A673 (cell line): Measurements from ENCODE around the gene NDN. TPM values are rescaled to one million over a fixed set of nuclear protein-coding genes. Genes with fewer than 3 reads are reported as not detected.

Experiments used
- BruUV-seq: library from RNA; stranded (reverse); fragments of 400-500 nt; replicated peaks from 2 replicates; lab custom pipeline; 2021; lab: Mats Ljungman, UMichigan
- CTCF ChIA-PET: fragments of 300-600 bp; sonication (Branson Sonifier 250); formaldehyde crosslinking; loops from one replicate; lab custom pipeline; 2022; ENCODE audit warnings: antibody characterized with exemption; lab: Charles Lee
- POLR2A ChIA-PET: fragments of 300-600 bp; sonication (Branson Sonifier 250); formaldehyde crosslinking; loops from one replicate; lab custom pipeline; 2022; ENCODE audit warnings: antibody characterized with exemption; ENCODE audit not compliant: low non-redundant PET; lab: Charles Lee
- DNase-seq: peaks from one replicate; pipeline ENCODE4 v3.0.0-alpha.2; 2015; ENCODE audit warnings: low spot score
- H3K27ac ChIP-seq: fragments of 200-600 bp; sonication (generic); 2 replicates; pipeline ENCODE4 v1.5.1; 2016; ENCODE audit warnings: mixed run types, low read depth, mild to moderate bottlenecking, mixed read lengths, antibody characterized with exemption, low read length; ENCODE audit not compliant: poor library complexity, severe bottlenecking
- H3K27me3 ChIP-seq: fragments of 200-600 bp; sonication (generic); replicated peaks from 2 replicates; pipeline ENCODE4 v1.6.1; 2017; ENCODE audit warnings: mixed run types, low read depth, mild to moderate bottlenecking, mixed read lengths, antibody characterized with exemption, low read length; ENCODE audit not compliant: insufficient read depth, poor library complexity
- H3K36me3 ChIP-seq: fragments of 200-600 bp; sonication (generic); 2 replicates; pipeline ENCODE4 v1.6.1; 2016; ENCODE audit warnings: mixed run types, mild to moderate bottlenecking, mixed read lengths, antibody characterized with exemption, low read length; ENCODE audit not compliant: insufficient read depth, poor library complexity, severe bottlenecking
- H3K4me1 ChIP-seq: fragments of 200-600 bp; sonication (generic); 2 replicates; pipeline ENCODE4 v1.6.1; 2017; ENCODE audit warnings: mixed run types, mild to moderate bottlenecking, mixed read lengths, antibody characterized with exemption, low read length; ENCODE audit not compliant: insufficient read depth, poor library complexity, severe bottlenecking
- H3K4me3 ChIP-seq: fragments of 200-600 bp; sonication (generic); 2 replicates; pipeline ENCODE4 v1.5.1; 2016; ENCODE audit warnings: low read depth, mixed run types, mild to moderate bottlenecking, mixed read lengths, low read length; ENCODE audit not compliant: poor library complexity, severe bottlenecking
- H3K9me3 ChIP-seq: fragments of 200-600 bp; sonication (generic); 2 replicates; pipeline ENCODE4 v1.6.1; 2016; ENCODE audit warnings: mixed run types, low read depth, mild to moderate bottlenecking, mixed read lengths, antibody characterized with exemption, low read length; ENCODE audit not compliant: poor library complexity, severe bottlenecking
- EZH2 ChIP-seq: fragments of 200-600 bp; sonication (generic); IDR thresholded peaks from 2 replicates; pipeline ENCODE4 v1.6.1; 2017; ENCODE audit warnings: borderline replicate concordance, low read depth, mild to moderate bottlenecking, mixed read lengths, antibody characterized with exemption, low read length; ENCODE audit not compliant: poor library complexity, severe bottlenecking
- intact Hi-C: fragments of 100-400 bp; cut with micrococcal nuclease; formaldehyde crosslinking; loops from one replicate; pipeline ENCODE4 v1.10.0; 2022; ENCODE audit not compliant: unreplicated experiment
- total RNA-seq: library from RNA; stranded (reverse); gene quantifications from 2 replicates; pipeline ENCODE4 v1.2.3, GENCODE V29; 2021
- TF ChIP-seq, protein P1 (sequence below): fragments of 300-800, 200-600 bp; sonication (generic); conservative IDR thresholded peaks from 2 replicates; pipeline ENCODE4 v1.5.1; 2017; ENCODE audit warnings: low read depth, mild to moderate bottlenecking, antibody characterized with exemption, low read length, moderate library complexity, mixed read lengths

NDN gene
- total RNA-seq, 1 experiment from 2014 or later: not detected

DNA sequence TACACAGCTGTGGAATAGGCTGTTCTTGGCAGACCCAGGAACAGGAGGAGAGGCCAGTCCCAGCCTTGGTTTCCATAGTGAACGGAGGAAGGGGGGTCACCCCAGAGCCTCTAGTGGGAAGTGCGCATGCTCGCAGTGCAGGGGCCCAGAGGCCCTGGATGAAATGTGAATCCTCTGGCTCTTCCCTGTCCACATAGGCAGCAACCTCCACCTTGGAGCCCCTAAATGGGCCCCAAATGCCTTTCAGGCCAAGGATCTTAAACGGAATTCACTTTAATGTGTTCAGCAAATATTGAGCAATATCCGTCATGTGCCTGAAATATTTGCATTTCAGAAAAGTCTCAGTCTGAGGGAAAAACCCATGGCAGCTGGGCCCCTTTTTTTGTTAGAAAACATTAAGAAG lies 3.3 kb upstream of the NDN start:
- ChIA-PET POLR2A (no interaction called here), CTCF (no interaction called here)
- intact Hi-C loops: no loop called here
- Histone ChIP-seq H3K36me3 (no peaks in the 10 kb centered on the region), H3K4me3 (no peak overlapping the region), H3K4me1 (no peaks in the 10 kb centered on the region), H3K9me3 (peaks cover 50% of the 10 kb centered on the region), H3K27me3 (no peaks in the 10 kb centered on the region), H3K27ac (no peak overlapping the region)
- TF ChIP-seq, protein P1, sequence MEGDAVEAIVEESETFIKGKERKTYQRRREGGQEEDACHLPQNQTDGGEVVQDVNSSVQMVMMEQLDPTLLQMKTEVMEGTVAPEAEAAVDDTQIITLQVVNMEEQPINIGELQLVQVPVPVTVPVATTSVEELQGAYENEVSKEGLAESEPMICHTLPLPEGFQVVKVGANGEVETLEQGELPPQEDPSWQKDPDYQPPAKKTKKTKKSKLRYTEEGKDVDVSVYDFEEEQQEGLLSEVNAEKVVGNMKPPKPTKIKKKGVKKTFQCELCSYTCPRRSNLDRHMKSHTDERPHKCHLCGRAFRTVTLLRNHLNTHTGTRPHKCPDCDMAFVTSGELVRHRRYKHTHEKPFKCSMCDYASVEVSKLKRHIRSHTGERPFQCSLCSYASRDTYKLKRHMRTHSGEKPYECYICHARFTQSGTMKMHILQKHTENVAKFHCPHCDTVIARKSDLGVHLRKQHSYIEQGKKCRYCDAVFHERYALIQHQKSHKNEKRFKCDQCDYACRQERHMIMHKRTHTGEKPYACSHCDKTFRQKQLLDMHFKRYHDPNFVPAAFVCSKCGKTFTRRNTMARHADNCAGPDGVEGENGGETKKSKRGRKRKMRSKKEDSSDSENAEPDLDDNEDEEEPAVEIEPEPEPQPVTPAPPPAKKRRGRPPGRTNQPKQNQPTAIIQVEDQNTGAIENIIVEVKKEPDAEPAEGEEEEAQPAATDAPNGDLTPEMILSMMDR: no peak
- TF ChIP-seq EZH2: no peak
- BruUV-seq: no TSS peak
- no peak for DNase-seq

DNA sequence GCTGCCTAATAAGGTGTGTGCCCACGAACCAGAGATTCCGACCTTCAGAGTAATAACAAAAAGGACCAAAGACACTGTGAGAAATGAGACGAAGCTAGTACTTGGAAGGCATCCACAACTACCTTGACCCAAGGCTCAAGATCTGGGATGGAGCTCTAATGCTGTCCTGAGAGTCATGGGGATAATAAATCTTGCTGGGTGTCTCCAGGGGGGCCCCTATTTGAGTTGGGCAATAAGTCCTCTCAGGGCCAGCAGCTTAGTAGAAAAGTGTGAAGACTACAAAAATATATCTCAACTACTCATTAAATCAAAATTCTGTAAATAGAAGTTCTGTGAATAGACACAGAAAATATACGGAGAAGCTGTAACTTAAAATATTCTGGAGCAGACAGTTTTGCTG lies 2.9 kb upstream of the NDN start:
- CTCF ChIA-PET: no interaction called here
- Histone ChIP-seq H3K9me3 (peaks cover 50% of the 10 kb centered on the region), H3K4me3 (no peak overlapping the region), H3K27me3 (no peaks in the 10 kb centered on the region), H3K36me3 (no peaks in the 10 kb centered on the region), H3K4me1 (no peaks in the 10 kb centered on the region), H3K27ac (no peak overlapping the region)
- DNase-seq: no peak
- intact Hi-C loops: no loop called here
- POLR2A ChIA-PET: no interaction called here
- no TSS peak for BruUV-seq
- no peak for TF ChIP-seq EZH2
- TF ChIP-seq, protein P1: no peak

- H3K9me3 ChIP-seq: peaks cover 35% of the 10 kb centered on the region
- H3K27me3 ChIP-seq: no peaks in the 10 kb centered on the region
- intact Hi-C loops: no loop called here
- CTCF ChIA-PET: no interaction called here
- POLR2A ChIA-PET: no interaction called here
- H3K27ac ChIP-seq: no peak overlapping the region
- TF ChIP-seq, protein P1: no peak
- TF ChIP-seq EZH2: no peak
- no TSS peak for BruUV-seq
- DNase-seq: no peak
- no peaks in the 10 kb centered on the region for H3K36me3 ChIP-seq
- H3K4me1 ChIP-seq: no peaks in the 10 kb centered on the region
- H3K4me3 ChIP-seq: no peak overlapping the region
Measured at GRCh38 chr15:23686466-23687142, 501 bp downstream of the NDN start.
